ENCODE results near the gene SUPT20HL1.
"Not testable (repeated sequence)": the region's sequence is repeated elsewhere in the genome, so short reads cannot be mapped to it uniquely, and the experiment has no call there.

Gene SUPT20HL1

GRCh38 chrX:24363432-24364181 lies 3.2 kb downstream of the SUPT20HL1 start:
- not testable (repeated sequence) for DNase-seq (ENCODE audit: low spot score)

- no peak for DNase-seq (ENCODE audit: low spot score)
Measured at GRCh38 chrX:24364326-24364725, 3.9 kb downstream of the SUPT20HL1 start.

- DNase-seq (ENCODE audit: low spot score), result no peak
Measured at GRCh38 chrX:24364851-24365538, 4.6 kb downstream of the SUPT20HL1 start.

GRCh38 chrX:24366762-24367400 lies 6.4 kb downstream of the SUPT20HL1 start:
- DNase-seq (ENCODE audit: low spot score), result not testable (repeated sequence)

GRCh38 chrX:24369816-24370215 lies 9.4 kb downstream of the SUPT20HL1 start:
- DNase-seq (ENCODE audit: low spot score), result no peak

- peak; percentile 38 for DNase-seq (ENCODE audit: low spot score)
Measured at GRCh38 chrX:24371391-24371972, 11.0 kb downstream of the SUPT20HL1 start.

- DNase-seq (ENCODE audit: low spot score), result no peak
Measured at GRCh38 chrX:24372021-24372763, 11.8 kb downstream of the SUPT20HL1 start.

GRCh38 chrX:24375600-24376131 lies 15.2 kb downstream of the SUPT20HL1 start:
- no peak for DNase-seq (ENCODE audit: low spot score)

GRCh38 chrX:24376403-24376802 lies 16.0 kb downstream of the SUPT20HL1 start:
- DNase-seq (ENCODE audit: low spot score), result no peak

- DNase-seq (ENCODE audit: low spot score), result no peak
Measured at GRCh38 chrX:24377195-24377594, 16.8 kb downstream of the SUPT20HL1 start.

- no peak for DNase-seq (ENCODE audit: low spot score)
Measured at GRCh38 chrX:24377911-24378468, 17.6 kb downstream of the SUPT20HL1 start.

- DNase-seq (ENCODE audit: low spot score), result no peak
Measured at GRCh38 chrX:24378706-24379105, 18.3 kb downstream of the SUPT20HL1 start.

GRCh38 chrX:24380262-24381187 lies 20.1 kb downstream of the SUPT20HL1 start:
- no peak for DNase-seq (ENCODE audit: low spot score)

GRCh38 chrX:24382315-24382714 lies 21.9 kb downstream of the SUPT20HL1 start:
- not testable (repeated sequence) for DNase-seq (ENCODE audit: low spot score)

- no peak for DNase-seq (ENCODE audit: low spot score)
Measured at GRCh38 chrX:24387724-24388123, 27.3 kb downstream of the SUPT20HL1 start.

- DNase-seq (ENCODE audit: low spot score), result no peak
Measured at GRCh38 chrX:24391389-24391788, 30.9 kb downstream of the SUPT20HL1 start.

GRCh38 chrX:24391843-24392242 lies 31.4 kb downstream of the SUPT20HL1 start:
- no peak for DNase-seq (ENCODE audit: low spot score)

- DNase-seq (ENCODE audit: low spot score), result no peak
Measured at GRCh38 chrX:24392709-24393108, 32.3 kb downstream of the SUPT20HL1 start.

- peak; percentile 23 for DNase-seq (ENCODE audit: low spot score)
Measured at GRCh38 chrX:24395775-24396174, 35.3 kb downstream of the SUPT20HL1 start.

GRCh38 chrX:24396236-24396930 lies 35.9 kb downstream of the SUPT20HL1 start:
- DNase-seq (ENCODE audit: low spot score), result no peak
